Activated gamma-delta T cell treated with Interleukin-2 at 50 U/mL for 16 hours (primary cell): ENCODE measurements around the gene DHFR.
"Not testable (repeated sequence)": the region's sequence is repeated elsewhere in the genome, so short reads cannot be mapped to it uniquely, and the experiment has no call there.

ENCODE experiments used
- DNase-seq: peaks from one replicate; pipeline ENCODE4 v3.0.0-alpha.2; 2020

DHFR gene

DNA sequence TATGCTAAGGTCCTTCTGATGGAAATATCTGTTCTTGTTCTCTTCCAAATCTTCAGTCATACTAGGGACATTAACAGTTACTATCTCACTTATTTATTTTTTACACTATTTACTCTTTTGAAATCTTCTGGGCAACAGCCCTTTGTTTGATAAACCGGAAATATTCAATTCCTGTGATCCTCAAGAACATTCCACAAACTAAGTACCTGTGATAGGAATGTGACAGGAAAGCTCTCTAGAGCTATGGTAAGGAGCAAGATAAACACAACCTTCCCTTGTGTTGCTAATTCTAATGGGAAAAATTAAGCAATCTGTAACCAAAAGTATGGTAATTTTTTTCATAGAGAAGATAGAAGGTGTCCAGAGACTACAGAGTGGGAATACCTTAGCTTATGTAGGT lies 62.7 kb downstream of the DHFR start:
- DNase-seq, result no peak

DNA sequence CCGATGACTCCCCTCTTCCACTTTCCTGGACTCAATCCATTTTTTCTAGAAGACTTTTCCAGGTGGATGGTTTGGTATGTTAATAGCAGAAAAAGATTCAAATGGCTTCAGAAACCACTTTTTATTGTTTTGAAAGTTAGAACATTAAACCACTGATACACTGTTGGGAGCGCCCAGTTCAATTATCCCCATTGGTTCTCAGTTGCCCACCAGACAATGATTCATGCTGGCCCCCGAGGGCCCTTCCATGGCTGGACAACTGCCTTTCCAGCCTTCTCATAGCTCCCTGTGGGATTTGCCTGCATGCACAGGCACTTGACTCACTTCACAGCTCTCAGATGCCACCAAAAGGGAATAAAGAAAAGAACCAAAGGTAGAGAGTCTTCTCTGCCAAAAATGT lies 63.4 kb downstream of the DHFR start:
- DNase-seq, result no peak

DNA sequence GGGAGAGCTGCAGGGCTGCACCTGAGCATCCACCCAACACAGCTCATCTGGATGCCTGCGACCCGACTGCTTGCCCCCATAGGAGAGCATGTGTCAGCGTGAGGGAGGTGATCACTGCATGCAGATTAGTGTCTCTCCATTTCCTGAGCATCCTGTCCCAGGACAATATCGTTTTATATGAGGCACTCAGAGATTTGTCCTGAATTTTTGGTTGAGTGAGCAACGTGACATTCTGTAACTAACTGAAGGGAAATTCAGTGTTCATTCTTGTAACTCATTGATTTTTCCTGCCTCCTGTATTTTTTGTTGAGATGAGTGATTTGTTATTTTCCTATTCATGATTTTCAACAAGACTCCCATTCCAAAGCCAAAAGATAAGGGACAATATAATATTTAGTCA lies 64.0 kb downstream of the DHFR start:
- DNase-seq, result no peak

DNA sequence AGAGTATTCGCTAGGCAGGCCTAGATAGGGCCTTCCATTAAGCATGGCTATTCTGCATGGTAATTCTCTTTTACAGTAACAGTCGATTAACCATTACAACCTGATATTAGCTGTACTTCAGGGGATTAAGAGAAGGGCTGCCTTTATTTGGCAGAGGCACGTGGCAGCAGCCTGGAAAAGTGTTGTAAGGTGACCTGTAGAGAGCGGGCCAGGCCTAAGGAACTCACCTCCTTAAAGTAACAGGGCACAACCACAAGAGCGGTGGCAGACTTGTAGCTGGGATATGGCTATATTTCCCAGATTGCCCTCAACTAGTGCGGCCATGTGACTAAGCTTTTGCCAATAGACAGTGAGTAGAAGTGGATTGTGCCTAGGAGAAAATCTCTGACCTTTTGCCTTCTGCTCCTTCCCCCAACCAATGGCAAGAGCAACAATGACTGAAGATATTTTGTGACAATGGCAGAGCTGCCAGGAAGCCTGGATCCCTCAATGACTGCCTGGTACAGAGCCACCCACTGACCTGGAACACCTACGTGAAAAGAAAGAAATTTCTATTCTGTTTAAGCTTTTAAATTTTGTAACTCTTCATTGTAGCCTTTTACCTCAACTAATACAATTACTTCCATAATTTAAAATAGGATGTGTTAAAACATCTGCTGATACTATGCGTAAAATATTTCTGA lies 65.8 kb downstream of the DHFR start:
- DNase-seq, result no peak

GRCh38 chr5:80584770-80585169 lies 70.0 kb downstream of the DHFR start:
- no peak for DNase-seq

- not testable (repeated sequence) for DNase-seq
Observed at GRCh38 chr5:80580291-80580690, 74.5 kb downstream of the DHFR start.

DNA sequence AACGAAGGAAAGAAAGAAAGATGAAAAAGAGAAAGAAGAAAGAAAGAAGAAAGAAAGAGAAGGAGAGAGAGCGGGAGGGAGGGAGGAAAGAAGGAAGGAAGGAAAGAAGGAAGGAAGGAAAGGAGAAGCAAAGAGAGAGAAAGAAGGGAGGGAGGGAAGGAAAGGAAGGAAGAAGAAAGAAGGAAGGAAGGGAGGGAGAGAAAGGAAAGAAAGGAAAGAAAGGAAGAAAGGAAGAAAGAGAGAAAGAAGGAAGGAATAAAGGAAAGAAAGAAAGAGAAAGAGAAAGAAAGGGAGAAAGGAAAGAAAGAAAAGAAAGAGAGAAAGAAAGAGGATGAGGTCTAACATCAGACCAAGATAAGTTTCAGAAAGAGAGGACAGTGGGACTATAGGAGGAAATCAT lies 75.7 kb downstream of the DHFR start:
- DNase-seq, result no peak

DNA sequence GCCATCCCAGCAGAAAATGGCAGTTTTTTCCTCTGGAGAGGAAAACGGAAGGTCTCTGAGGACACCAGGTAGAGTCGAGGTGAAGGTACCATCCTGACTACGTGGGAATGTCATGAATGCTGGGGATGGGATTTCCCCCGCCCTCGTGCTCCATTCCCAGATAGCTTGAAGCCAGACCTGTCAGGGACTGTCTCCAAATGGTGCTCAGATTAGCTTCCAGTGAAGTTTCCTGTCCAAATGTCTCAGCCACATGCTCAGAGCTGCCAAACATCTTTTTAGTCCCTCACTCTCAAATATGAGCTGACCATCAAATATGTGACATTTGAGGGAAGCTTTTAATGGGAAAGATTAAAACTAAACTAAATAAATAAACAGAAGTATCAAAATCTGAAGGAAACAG lies 77.1 kb downstream of the DHFR start:
- DNase-seq, result no peak

DNA sequence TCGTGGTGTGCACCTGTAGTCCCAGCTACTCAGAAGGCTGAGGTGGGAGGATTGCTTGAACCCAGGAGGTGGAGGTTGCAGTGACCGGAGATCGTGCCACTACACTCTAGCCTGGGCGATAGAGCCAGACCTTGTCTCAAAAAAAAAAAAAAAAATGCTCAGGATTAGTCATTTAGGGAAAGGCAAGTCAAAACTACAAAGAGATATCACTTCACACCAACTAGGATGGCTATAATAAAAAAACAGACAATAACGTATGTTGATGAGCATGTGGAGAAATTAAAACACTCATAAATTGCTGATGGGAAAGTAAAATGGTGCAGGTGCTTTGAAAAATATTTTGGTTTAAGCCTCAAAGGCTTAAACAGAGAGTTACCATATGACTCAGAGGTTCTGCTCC lies 78.4 kb downstream of the DHFR start:
- DNase-seq, result no peak
